Spleen (tissue), 7 donors: ENCODE measurements around the gene IQGAP2.

Experiments
- CTCF ChIP-seq, 11 experiments: fragments of 200-600 bp in 7 of 11; fragments of 450-650 bp in 4 of 11; sonication (generic) in 4 of 11; IDR thresholded peaks in 8 of 11; conservative IDR thresholded peaks in 3 of 11; 1 replicate in 7 of 11; 2 replicates in 4 of 11; pipeline versions ENCODE4 v1.4.0 to v1.8.0; 2016 to 2021; ENCODE audit warnings: antibody characterized with exemption in 11 of 11, inconsistent platforms in 4 of 11, mild to moderate bottlenecking in 1 of 11
- POLR2A ChIP-seq, 3 donors: fragments of 450-650 bp; IDR thresholded peaks; one replicate each; pipeline ENCODE4 v1.5.1; 2017; ENCODE audit warnings: antibody characterized with exemption in 3 of 3, mild to moderate bottlenecking in 1 of 3
- POLR2AphosphoS5 ChIP-seq, 3 donors: sonication (generic); formaldehyde crosslinking; IDR thresholded peaks; one replicate each; pipeline ENCODE4 v1.5.1; 2017; ENCODE audit warnings: antibody characterized with exemption in 3 of 3
- donor health status: DM: no; HTN: no; CAD: no; lungs with moderate emphysema.
- donor health status: DM: no; HTN: no; CAD: no.
- donor health status: DM: no; HTN: no; CAD: no.

GRCh38 chr5:76487821-76488220 is 84.7 kb downstream of the IQGAP2 start:
- TF ChIP-seq CTCF (IDR thresholded peaks at IDR 0.05 in 8 of 11, conservative IDR thresholded peaks at IDR 0.05 in 3 of 11): no peak
- TF ChIP-seq POLR2A (IDR thresholded peaks at IDR 0.05): no peak
- no peak for TF ChIP-seq POLR2AphosphoS5 (IDR thresholded peaks at IDR 0.05)
